Superior temporal gyrus (tissue), 1 donor: ENCODE measurements around the gene FMN2.

Experiments used
- DNase-seq: peaks from one replicate; pipeline ENCODE4 v3.0.0-alpha.2; 2016; ENCODE audit errors: extremely low spot score

The FMN2 gene

DNA sequence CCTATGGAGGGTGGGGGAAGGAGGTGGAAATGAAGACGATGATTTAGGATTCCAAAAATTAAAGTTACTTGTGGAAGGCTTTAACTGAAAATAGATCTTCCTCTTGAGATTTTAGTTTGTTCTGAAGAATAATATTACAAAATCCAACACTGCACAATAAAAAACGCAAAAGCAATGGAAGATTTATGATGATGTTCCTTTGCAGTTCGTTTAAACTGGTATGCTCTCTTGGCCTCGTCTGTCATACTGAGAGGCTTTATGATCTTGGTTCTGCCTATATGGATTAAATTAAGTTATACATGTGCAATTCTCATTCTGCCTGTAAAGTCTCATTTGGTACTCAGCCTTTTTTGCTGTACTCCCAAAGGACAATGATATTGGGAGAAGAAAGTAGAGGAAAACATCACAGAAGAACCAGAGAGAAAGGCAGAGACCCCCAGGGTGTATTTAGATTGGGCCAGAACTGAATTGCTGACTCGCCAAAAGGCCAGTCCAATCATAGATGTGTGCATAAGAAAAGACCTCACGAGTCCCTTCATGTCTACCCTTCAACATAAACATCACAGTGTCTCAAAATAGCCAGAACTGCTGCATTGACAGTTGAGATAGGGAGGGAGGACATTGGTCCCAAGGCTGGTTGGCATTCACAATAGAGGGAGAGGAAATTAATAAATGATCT is 331.7 kb downstream of the FMN2 start:
- no peak for DNase-seq

DNA sequence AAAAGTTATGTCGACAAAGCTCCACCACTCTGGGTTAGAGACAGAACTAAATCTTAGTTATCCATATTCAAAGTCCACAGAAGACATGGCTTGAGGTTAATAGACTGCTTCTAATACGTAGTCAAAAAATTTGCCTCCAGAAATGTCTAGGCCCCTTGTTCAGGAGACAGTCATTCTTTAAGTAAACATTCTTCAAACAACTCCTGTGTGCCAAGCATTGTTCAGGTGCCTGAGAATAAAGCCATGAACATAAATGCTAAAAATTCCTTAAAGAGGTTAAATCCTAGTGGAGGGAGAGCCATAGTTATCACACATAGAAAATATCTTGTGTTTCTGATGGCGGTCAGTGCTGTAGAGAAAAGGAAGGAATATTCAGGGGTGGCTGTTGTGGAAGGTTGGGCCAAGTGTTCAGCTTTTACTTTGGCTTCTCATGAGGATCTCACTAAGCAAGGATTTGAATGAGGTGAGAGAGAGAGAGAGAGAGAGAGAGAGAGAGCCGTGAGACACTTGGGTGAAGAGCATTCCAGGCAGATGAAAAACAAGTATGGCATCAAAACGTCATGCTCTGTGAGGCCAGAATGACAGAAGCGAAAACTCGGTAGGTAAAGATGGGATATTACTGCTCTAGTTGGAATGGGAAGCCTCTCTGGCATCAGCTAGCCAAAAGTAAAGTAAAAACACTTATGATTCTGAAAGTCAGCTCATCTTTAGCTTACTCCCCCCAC is 333.2 kb downstream of the FMN2 start:
- no peak for DNase-seq

GRCh38 chr1:240426051-240426450 is 334.4 kb downstream of the FMN2 start:
- no peak for DNase-seq

- DNase-seq, result no peak
Observed at GRCh38 chr1:240435996-240436566, 344.4 kb downstream of the FMN2 start.

DNA sequence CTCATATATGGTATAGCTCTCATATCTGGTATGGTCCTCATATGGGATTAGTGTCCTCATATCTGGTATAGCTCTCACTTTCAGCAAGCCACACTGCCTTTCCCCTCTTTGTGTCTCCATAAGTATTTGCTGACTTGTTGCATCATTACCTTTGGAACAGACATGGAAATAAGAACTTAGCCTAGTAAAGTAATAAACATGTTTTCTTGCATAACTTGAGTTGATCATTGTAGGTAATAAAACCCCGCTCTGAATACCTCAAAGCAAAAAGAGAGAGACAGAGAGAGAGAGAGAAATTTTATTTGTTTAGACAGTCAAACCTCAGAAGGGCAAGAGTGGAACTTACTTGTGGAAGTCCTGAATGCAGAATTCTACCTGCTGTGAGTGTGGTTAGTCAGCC is 350.0 kb downstream of the FMN2 start:
- DNase-seq, result no peak

- DNase-seq, result no peak
Observed at GRCh38 chr1:240445369-240445768, 353.7 kb downstream of the FMN2 start.

- DNase-seq, result no peak
Observed at GRCh38 chr1:240455228-240455821, 363.6 kb downstream of the FMN2 start.

- no peak for DNase-seq
Observed at GRCh38 chr1:240457203-240457602, 365.5 kb downstream of the FMN2 start.

DNA sequence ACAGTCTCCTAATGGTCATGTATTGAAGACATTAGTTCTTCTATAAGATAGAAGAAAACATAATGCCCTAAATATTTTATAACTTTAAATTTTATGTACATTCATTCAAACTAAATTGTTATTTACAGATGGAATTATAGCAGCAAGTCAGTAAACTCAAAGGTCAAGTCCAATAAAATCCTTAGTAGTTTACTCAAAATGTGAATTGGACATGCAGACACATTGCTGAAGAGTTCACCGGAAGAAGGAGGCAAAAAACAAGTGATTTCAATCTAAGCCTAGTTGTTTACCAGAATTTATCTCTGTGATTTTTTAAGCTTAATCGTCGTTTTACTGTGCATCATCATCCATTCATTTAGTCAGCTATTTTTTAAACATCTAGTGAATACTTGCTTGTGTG is 370.6 kb downstream of the FMN2 start:
- no peak for DNase-seq

GRCh38 chr1:240462766-240463395 is 371.2 kb downstream of the FMN2 start:
- DNase-seq, result no peak

DNA sequence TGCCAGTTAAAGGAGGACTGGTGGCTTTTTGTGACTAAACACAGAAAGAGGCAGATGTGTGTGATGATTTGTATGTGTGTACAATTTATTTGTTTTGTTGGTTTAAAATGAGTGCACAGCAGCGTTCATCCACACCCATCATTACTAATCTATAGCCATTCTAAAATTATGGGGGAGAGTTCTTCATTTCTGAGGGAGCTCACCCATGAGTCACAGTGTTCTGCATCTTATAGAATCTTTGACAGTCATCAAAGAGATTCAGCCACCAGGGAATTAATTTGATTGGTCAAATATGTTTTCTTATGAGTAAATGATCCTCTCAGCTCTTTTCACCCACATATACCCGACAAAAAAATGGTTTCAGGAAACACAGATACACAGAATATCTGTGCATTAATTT is 372.4 kb downstream of the FMN2 start:
- no peak for DNase-seq

- DNase-seq, result no peak
Observed at GRCh38 chr1:240465531-240465940, 373.9 kb downstream of the FMN2 start.

- no peak for DNase-seq
Observed at GRCh38 chr1:240466509-240466908, 374.8 kb downstream of the FMN2 start.

DNA sequence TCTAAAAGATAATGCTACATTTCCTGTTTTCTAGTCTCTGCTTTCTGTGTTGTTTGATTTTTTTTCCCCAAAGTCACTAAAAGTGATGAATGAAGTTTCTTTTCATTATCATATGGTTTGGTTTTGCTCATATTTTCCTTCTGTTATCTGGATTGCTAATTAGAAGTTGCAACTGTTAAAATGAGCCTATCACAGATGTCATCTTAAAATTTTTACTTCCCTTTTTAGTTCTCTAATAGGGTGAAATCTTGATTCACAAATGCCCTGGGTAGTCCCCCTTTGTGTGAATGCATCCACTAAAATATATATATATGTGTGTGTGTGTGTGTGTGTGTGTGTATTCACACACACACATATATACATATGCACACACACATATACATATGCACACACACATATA is 376.2 kb downstream of the FMN2 start:
- DNase-seq, result no peak

GRCh38 chr1:240468656-240469055 is 377.0 kb downstream of the FMN2 start:
- no peak for DNase-seq

- DNase-seq, result no peak
Observed at GRCh38 chr1:240474133-240474614, 382.5 kb downstream of the FMN2 start.

DNA sequence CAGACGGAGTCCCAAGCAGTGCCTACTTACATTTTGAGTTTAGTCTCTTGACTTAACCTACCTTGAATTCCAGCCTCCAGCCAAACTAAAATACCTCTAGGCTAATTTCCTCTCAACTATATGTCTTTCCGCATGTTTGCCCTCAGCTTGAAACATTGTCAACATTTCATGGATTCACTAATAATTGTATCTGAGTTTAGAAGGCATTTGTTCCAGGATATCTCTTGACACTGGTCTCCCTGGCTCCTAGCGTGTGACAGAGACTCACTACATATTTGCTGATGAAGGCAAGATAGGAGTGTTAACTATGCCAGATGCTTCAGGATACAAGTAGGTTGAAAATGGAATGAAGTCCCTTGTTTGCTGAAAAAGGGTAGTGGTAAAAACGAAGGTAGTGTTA is 384.1 kb downstream of the FMN2 start:
- no peak for DNase-seq

GRCh38 chr1:240478536-240478935 is 386.9 kb downstream of the FMN2 start:
- DNase-seq, result no peak

DNA sequence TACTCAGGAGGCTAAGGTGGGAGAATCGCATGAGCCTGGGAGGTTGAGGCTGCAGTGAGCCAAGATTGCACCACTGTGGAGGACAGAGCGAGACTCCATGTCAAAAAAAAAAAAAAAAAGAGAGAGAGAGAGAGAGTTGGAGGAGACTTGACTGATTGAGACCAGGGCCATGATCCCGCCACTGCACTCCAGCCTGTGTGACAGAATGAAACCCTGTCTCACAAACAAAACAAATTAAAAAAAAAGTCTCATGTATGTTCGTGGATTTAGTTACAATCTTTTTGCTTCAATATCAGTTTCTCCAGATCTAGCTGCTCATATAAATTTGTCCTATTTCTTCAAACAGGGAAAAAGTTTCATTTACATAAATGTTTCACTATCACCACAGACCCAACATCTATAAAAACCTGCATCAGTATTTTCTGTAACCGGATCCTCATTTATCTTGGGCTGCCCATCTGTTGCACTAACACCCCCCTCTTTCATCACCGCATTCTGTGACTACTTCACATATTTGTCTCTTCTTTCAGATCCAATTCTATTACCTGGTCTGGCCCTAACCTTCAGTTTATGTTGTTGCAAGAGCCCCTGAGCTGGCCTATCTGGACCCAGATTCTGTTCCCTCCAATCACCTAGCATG is 393.2 kb downstream of the FMN2 start:
- DNase-seq, result no peak

DNA sequence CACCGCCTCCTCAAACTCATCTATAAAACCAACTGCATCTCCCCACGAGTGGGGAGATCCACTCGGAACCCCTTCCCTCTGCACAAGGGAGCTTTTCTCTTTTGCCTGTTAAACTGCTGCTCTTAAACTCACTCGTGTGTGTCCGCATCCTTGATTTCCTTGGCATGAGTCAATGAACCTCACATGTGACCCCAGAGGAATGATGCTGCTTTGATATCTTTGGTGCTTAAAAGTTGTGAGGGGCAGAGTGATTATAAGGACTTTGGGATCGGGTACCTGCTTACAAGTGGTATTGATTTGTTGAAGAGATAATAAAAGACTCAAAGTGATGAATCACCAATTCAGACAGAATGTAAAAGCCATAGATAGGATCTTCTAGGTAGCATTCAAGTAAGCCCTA is 394.9 kb downstream of the FMN2 start:
- no peak for DNase-seq

DNA sequence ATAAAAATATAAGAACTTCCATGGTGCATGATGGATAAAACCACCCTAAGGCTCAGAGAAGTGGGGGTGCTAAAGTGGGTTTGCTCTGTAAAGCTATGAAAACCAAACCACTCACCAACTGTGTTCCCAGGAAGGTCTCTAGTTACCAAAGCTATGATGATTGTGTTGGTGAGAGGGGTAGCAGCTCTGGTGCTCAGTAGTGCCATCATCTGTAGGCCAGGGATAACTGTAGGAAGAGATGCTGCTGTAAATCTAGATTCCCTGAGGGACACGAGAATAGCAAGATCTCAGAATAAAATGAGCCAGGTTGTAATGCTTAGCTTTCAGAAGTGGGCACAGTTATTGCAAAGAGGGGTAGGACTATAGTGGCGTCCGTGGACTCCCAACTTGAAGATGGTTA is 395.8 kb downstream of the FMN2 start:
- no peak for DNase-seq

GRCh38 chr1:240491156-240491555 is 399.5 kb downstream of the FMN2 start:
- no peak for DNase-seq
